A549 (cell line): ENCODE measurements around the gene SFRP2. TPM values are rescaled to one million over a fixed set of nuclear protein-coding genes. Genes with fewer than 3 reads are reported as not detected.

Experiments used
- ATAC-seq, 2 experiments: fragments of 200-7000 bp in 1 of 2; fragments of >200 bp in 1 of 2; cut with Nextera tagmentation in 1 of 2; cut with Tn5 transposase in 1 of 2; 3 replicates each; pipeline versions ENCODE4 v1.8.0 to v1.9.1; 2018 to 2020; ENCODE audit warnings: mild to moderate bottlenecking in 1 of 2, moderate library complexity in 1 of 2
- CTCF ChIA-PET: fragments of 300-600 bp; sonication (Branson Sonifier 250); formaldehyde crosslinking; extraction: SDS; loops from one replicate; lab custom pipeline; 2021; ENCODE audit warnings: antibody characterized with exemption, inconsistent platforms; lab: Yijun Ruan, JAX
- POLR2A ChIA-PET: fragments of 350-600 bp; formaldehyde crosslinking; extraction: SDS; loops from one replicate; lab custom pipeline; 2021; ENCODE audit warnings: antibody characterized with exemption, inconsistent platforms; lab: Yijun Ruan, JAX
- DNase-seq, 2 experiments: peaks; one replicate each; pipeline versions ENCODE4 v3.0.0 to v3.0.0-alpha.2; 2011 to 2016; ENCODE audit warnings: low read depth in 1 of 2, low spot score in 1 of 2
- FAIRE-seq: peaks from 2 replicates; lab custom pipeline; 2011; peaks lifted over from hg19 to GRCh38; lab: Jason Lieb, UNC
- H3K27ac ChIP-seq, 2 experiments: fragments of >200 bp; sonication (Bioruptor Twin); formaldehyde crosslinking; 3 replicates each; pipeline ENCODE4 v1.5.1; 2016 to 2017
- H3K4me1 ChIP-seq: fragments of >200 bp; sonication (Bioruptor Twin); formaldehyde crosslinking; 3 replicates; pipeline ENCODE4 v1.6.1; 2016
- H3K4me2 ChIP-seq: fragments of >200 bp; sonication (Bioruptor Twin); formaldehyde crosslinking; 3 replicates; pipeline ENCODE4 v1.6.1; 2016
- H3K4me3 ChIP-seq: fragments of >200 bp; sonication (Bioruptor Twin); formaldehyde crosslinking; 3 replicates; pipeline ENCODE4 v1.5.1; 2016
- H3K9me3 ChIP-seq: fragments of >200 bp; sonication (Bioruptor Twin); formaldehyde crosslinking; 3 replicates; pipeline ENCODE4 v1.6.1; 2016
- CBX2 ChIP-seq: fragments of 200-600 bp; sonication (generic); IDR thresholded peaks from 2 replicates; pipeline ENCODE4 v1.6.1; 2016; ENCODE audit warnings: low read depth, mild to moderate bottlenecking, borderline replicate concordance
- CHD4 ChIP-seq: fragments of 200-600 bp; sonication (generic); IDR thresholded peaks from 2 replicates; pipeline ENCODE4 v1.6.1; 2016; ENCODE audit warnings: antibody characterized with exemption, mild to moderate bottlenecking, borderline replicate concordance
- ELK1 ChIP-seq: fragments of 150-350 bp; IDR thresholded peaks from 2 replicates; pipeline ENCODE4 v1.6.1; 2014; ENCODE audit warnings: low read depth, mild to moderate bottlenecking, low read length
- ESRRA ChIP-seq: fragments of 150-350 bp; IDR thresholded peaks from 2 replicates; pipeline ENCODE4 v1.6.1; 2014; ENCODE audit warnings: mild to moderate bottlenecking, low read length, borderline replicate concordance
- FOSL2 ChIP-seq, 2 experiments: fragments of 450-650 bp in 1 of 2; fragments of >200 bp in 1 of 2; sonication (Bioruptor Twin) in 1 of 2; formaldehyde crosslinking; IDR thresholded peaks; 2 replicates each; pipeline versions ENCODE4 v1.5.0 to v1.6.1; 2016 to 2020; ENCODE audit warnings: mild to moderate bottlenecking in 1 of 2, moderate library complexity in 1 of 2
- FOXS1 ChIP-seq: fragments of 250-450 bp; sonication (Bioruptor Pico); IDR thresholded peaks from 2 replicates; pipeline ENCODE4 v1.5.0; 2020; ENCODE audit warnings: mild to moderate bottlenecking, moderate library complexity
- HOXA7 ChIP-seq: fragments of 250-450 bp; sonication (Bioruptor Pico); IDR thresholded peaks from 2 replicates; pipeline ENCODE4 v1.5.0; 2020; ENCODE audit warnings: mild to moderate bottlenecking, moderate library complexity
- JUN ChIP-seq, 2 experiments: fragments of >200 bp; sonication (Bioruptor Twin); formaldehyde crosslinking; IDR thresholded peaks; 2 replicates in 1 of 2; 3 replicates in 1 of 2; pipeline ENCODE4 v1.6.1; 2016 to 2017
- NR3C1 ChIP-seq: fragments of >200 bp; sonication (Bioruptor Twin); formaldehyde crosslinking; IDR thresholded peaks from 3 replicates; pipeline ENCODE4 v1.6.1; 2017
- PBX3 ChIP-seq: IDR thresholded peaks from 2 replicates; pipeline ENCODE4 v1.6.1; 2012
- POLR2A ChIP-seq: IDR thresholded peaks from 2 replicates; pipeline ENCODE4 v1.6.1; 2012; ENCODE audit warnings: mild to moderate bottlenecking, low read length
- RNF2 ChIP-seq: fragments of 200-600 bp; sonication (generic); IDR thresholded peaks from 2 replicates; pipeline ENCODE4 v1.6.1; 2016; ENCODE audit warnings: low read depth, mild to moderate bottlenecking, antibody characterized with exemption, moderate library complexity, borderline replicate concordance
- TFCP2L1 ChIP-seq: fragments of 250-450 bp; sonication (Bioruptor Pico); IDR thresholded peaks from 2 replicates; pipeline ENCODE4 v1.5.0; 2021; ENCODE audit warnings: mild to moderate bottlenecking
- ZC3H11A ChIP-seq: fragments of 450-650 bp; IDR thresholded peaks from 2 replicates; pipeline ENCODE4 v1.6.1; 2014; ENCODE audit warnings: antibody characterized with exemption, mild to moderate bottlenecking
- ZNF302 ChIP-seq: fragments of 250-450 bp; sonication (Bioruptor Pico); IDR thresholded peaks from 2 replicates; pipeline ENCODE4 v1.9.0; 2021; ENCODE audit warnings: inconsistent platforms, mild to moderate bottlenecking, moderate library complexity
- WGBS: methylation state at CpG from one replicate; pipeline ENCODE4 v1.1.6; 2017; ENCODE audit errors: missing lambda C conversion rate; 5-methylcytosine and 5-hydroxymethylcytosine counted together
- polyA plus RNA-seq, 4 experiments: library from polyadenylated mRNA; depleted of rRNA in 3 of 4; stranded (reverse); fragments of >200 nt; fragmentation: RNase III in 1 of 4; extraction: RNeasy Plus Mini Kit Qiagen cat#74134 plus additional on column Dnase treatment in 1 of 4; gene quantifications; 2 replicates in 3 of 4; 3 replicates in 1 of 4; pipeline ENCODE4 v1.2.3, GENCODE V29; 2011 to 2017
- TF ChIP-seq, protein P1 (sequence below): fragments of >200 bp; sonication (Bioruptor Twin); formaldehyde crosslinking; IDR thresholded peaks from 3 replicates; pipeline ENCODE4 v1.6.1; 2016

The SFRP2 gene
- polyA plus RNA-seq, 2 of the 4 experiments (the other 2 are of a cell fraction): not detected

DNA sequence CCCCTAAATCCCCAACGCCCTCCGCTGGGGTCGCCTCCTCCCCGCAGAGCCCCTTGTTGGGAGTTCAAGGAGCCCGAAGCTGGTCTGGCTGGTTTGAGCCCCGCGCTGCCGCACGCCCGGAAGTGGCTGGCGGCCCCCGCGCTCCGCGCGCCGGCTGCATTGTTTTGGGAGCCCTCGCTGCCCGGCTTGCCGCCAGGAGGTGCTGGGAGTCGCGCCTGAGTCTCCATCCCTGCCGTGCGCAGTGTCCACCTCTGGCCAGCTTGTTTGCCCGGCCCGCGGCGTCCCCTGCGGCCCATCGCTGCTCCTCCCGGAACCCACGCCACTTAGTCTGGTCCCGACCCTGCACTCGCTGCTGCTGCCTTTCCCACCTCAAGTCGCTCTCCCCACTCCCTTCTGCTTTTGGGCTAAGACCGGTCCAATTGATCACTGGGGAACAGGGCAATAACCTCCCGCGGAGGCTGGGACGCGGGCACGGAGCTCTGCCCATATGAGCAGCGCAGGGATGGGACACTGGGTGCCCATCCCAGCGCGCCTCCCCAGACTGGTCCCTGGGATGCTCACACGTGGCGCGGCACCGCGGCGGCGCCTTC lies 2.2 kb upstream of the SFRP2 start:
- no peak overlapping the region for H3K27ac ChIP-seq
- POLR2A ChIA-PET: no interaction called here
- no peak overlapping the region for H3K4me3 ChIP-seq
- no peaks in the 10 kb centered on the region for H3K4me1 ChIP-seq
- no peak for TF ChIP-seq ESRRA
- TF ChIP-seq CBX2: no peak
- TF ChIP-seq NR3C1: no peak
- no peak for TF ChIP-seq ZNF302 (CRISPR knock-in tag)
- TF ChIP-seq, protein P1, sequence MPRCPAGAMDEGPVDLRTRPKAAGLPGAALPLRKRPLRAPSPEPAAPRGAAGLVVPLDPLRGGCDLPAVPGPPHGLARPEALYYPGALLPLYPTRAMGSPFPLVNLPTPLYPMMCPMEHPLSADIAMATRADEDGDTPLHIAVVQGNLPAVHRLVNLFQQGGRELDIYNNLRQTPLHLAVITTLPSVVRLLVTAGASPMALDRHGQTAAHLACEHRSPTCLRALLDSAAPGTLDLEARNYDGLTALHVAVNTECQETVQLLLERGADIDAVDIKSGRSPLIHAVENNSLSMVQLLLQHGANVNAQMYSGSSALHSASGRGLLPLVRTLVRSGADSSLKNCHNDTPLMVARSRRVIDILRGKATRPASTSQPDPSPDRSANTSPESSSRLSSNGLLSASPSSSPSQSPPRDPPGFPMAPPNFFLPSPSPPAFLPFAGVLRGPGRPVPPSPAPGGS: no peak
- TF ChIP-seq, all 56 proteins: peak for 0
- DNase-seq (peak in 1 of 2 experiments; percentile 2), ATAC-seq (peak; percentile 22 to 62; a peak in 4 of 6 replicates), FAIRE-seq (no peak)
- no peaks in the 10 kb centered on the region for H3K9me3 ChIP-seq
- 28% methylated on average over 4 of the region's 51 CpGs for WGBS
- CTCF ChIA-PET: no interaction called here
- peak overlapping the region; percentile 30; the same call in 1 of the 3 replicates for H3K4me2 ChIP-seq

DNA sequence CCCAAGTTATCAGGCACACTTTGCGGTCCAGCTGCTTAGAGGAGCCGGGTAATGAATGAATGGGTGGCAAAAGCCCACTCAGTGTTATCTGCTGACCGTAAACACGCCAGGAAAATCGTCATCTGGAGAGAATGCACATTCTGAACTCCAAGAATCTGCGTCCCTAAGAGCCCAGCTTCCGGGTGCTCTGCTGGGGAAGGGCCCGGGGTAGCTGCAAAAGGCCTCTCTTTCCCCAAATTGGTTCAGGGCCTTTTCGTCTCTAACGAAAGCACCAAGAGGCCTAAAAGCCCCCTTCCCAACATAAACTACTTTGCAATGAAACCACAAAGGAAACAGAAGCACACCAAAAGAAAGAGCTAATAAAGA lies 1.6 kb upstream of the SFRP2 start:
- FAIRE-seq: no peak
- H3K4me3 ChIP-seq: no peak overlapping the region
- TF ChIP-seq CHD4: no peak
- TF ChIP-seq, all 56 proteins: peak for 0
- DNase-seq (no peak), ATAC-seq (no peak)
- no peaks in the 10 kb centered on the region for H3K4me1 ChIP-seq
- ChIA-PET POLR2A (no interaction called here), CTCF (no interaction called here)
- peak overlapping the region; percentile 30; the same call in 1 of the 3 replicates for H3K4me2 ChIP-seq
- H3K27ac ChIP-seq: no peak overlapping the region
- WGBS: 64% methylated on average over 8 of the region's 10 CpGs
- no peaks in the 10 kb centered on the region for H3K9me3 ChIP-seq

DNA sequence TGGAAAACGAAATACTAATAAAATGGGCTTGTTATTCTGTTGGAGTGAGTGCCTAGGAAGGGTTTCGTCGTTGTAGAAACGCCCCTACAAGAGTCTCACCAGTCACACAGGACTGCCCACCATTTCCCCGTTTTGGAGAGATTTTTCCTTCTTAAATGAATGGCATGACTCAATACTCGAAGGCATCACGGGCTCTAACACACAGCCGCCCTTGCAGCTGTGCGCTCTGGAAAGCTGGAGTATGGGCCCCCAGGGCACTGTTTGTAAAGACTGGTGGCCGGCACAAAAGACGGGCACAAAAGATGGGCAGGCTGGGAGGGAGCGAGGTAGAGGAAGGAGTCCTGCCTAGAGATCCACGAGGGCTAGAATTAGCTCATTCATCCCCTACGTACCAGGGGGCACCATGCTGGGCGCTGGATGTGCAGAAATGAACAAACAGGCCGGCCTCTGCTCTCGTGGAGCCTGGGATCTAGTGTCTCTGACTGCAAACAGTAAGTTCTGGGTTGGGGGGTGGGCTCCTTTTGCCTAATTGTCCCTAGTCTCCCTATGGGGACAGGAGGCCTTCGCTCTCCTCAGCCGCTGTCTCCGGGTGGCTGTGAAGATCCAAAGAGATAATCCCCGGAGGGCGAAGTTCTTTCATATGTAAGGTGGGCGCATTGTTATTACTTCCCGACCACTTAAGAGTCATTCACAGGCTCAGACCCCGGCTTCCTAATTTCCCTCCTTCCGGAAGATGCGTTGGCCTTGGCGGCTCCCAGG lies 1.0 kb upstream of the SFRP2 start:
- no peak for FAIRE-seq

DNA sequence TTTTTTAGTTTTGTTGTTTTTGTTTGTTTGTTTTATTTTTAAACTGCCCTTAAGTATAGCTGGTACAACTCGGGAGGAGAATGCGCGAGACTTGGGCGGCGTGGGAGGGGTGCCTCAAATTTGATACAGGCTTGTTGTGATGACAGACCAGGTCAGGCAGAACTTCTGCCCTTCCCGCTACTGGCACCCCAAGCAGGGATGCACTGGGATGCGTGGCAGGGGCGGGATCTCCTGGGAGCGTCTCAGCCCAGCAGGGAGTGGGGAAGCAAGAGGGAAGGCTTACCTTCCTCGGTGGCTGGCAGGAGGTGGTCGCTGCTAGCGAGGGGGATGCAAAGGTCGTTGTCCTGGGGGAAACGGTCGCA lies 851 bp downstream of the SFRP2 start:
- POLR2A ChIA-PET: no interaction called here
- TF ChIP-seq HOXA7 (CRISPR knock-in tag) (no peak), FOSL2 (IDR thresholded peaks at IDR 0.05) (no peak), FOSL2 (CRISPR knock-in tag; IDR thresholded peaks at IDR 0.05) (no peak), TFCP2L1 (no peak), PBX3 (no peak), POLR2A (no peak), ZC3H11A (no peak), ZNF302 (CRISPR knock-in tag) (no peak), ELK1 (no peak), JUN (IDR thresholded peaks at IDR 0.05) (no peak), NR3C1 (no peak)
- TF ChIP-seq, all 56 proteins: peak for 0
- Histone ChIP-seq H3K4me2 (no peak overlapping the region), H3K27ac (no peak overlapping the region), H3K9me3 (no peaks in the 10 kb centered on the region), H3K4me1 (no peaks in the 10 kb centered on the region), H3K4me3 (no peak overlapping the region)
- CTCF ChIA-PET: no interaction called here
- FAIRE-seq (no peak), ATAC-seq (no peak), DNase-seq (no peak)
- 27% methylated on average over 11 of the region's 15 CpGs for WGBS

More for the DNA sequence above, 1.0 kb upstream of the SFRP2 start:
- no peak overlapping the region for H3K4me2 ChIP-seq
- DNase-seq (no peak), ATAC-seq (no peak)
- TF ChIP-seq RNF2 (peak; percentile 79), FOXS1 (no peak)
- no peak overlapping the region for H3K4me3 ChIP-seq
- no peak overlapping the region for H3K27ac ChIP-seq
- ChIA-PET POLR2A (no interaction called here), CTCF (no interaction called here)
- WGBS: 59% methylated on average over 28 of the region's 28 CpGs
- no peaks in the 10 kb centered on the region for H3K4me1 ChIP-seq
- no peaks in the 10 kb centered on the region for H3K9me3 ChIP-seq
